Right renal cortex interstitium (tissue), 3 donors: ENCODE results near the gene SPOCK3. TPM values are rescaled to one million over a fixed set of nuclear protein-coding genes. Genes with fewer than 3 reads are reported as not detected.
"Not testable (repeated sequence)": the region's sequence is repeated elsewhere in the genome, so short reads cannot be mapped to it uniquely, and the experiment has no call there.

Experiments used
- DNase-seq, 3 donors: peaks; one replicate each; pipeline ENCODE4 v3.0.0-alpha.2; 2013; ENCODE audit warnings: low read depth in 3 of 3, low spot score in 2 of 3
- polyA plus RNA-seq, 3 donors: library from polyadenylated mRNA; unstranded; fragments of 120-200 nt; gene quantifications; one replicate each; pipeline ENCODE4 v1.2.1, GENCODE V29; 2013; ENCODE audit not compliant: insufficient read length in 3 of 3

SPOCK3 gene
- polyA plus RNA-seq, 3 donors: 9.6 to 15.6 (median 15.0) TPM

- no peak for DNase-seq
Measured at GRCh38 chr4:166838975-166839614, 395.2 kb downstream of the SPOCK3 start.

GRCh38 chr4:166836865-166837264, 397.4 kb downstream of the SPOCK3 start:
- no peak for DNase-seq

- no peak for DNase-seq
Measured at GRCh38 chr4:166827629-166828028, 406.7 kb downstream of the SPOCK3 start.

GRCh38 chr4:166827167-166827566, 407.1 kb downstream of the SPOCK3 start:
- DNase-seq: no peak

GRCh38 chr4:166823848-166824247, 410.4 kb downstream of the SPOCK3 start:
- no peak for DNase-seq

GRCh38 chr4:166823126-166823525, 411.2 kb downstream of the SPOCK3 start:
- DNase-seq: no peak

- DNase-seq: no peak
Measured at GRCh38 chr4:166822386-166822785, 411.9 kb downstream of the SPOCK3 start.

GRCh38 chr4:166816890-166817289, 417.4 kb downstream of the SPOCK3 start:
- no peak for DNase-seq

GRCh38 chr4:166808380-166808779, 425.9 kb downstream of the SPOCK3 start:
- no peak for DNase-seq

GRCh38 chr4:166802346-166802745, 431.9 kb downstream of the SPOCK3 start:
- no peak for DNase-seq

- no peak for DNase-seq
Measured at GRCh38 chr4:166798126-166798525, 436.2 kb downstream of the SPOCK3 start.

GRCh38 chr4:166777760-166778159, 456.5 kb downstream of the SPOCK3 start:
- DNase-seq: no peak

GRCh38 chr4:166763018-166763417, 471.3 kb downstream of the SPOCK3 start:
- DNase-seq: no peak

GRCh38 chr4:166741742-166742141, 492.6 kb downstream of the SPOCK3 start:
- no peak for DNase-seq

- not testable (repeated sequence) for DNase-seq
Measured at GRCh38 chr4:166739215-166739614, 495.1 kb downstream of the SPOCK3 start.

- no peak for DNase-seq
Measured at GRCh38 chr4:166737430-166737829, 496.9 kb downstream of the SPOCK3 start.

GRCh38 chr4:166735553-166735952, 498.7 kb downstream of the SPOCK3 start:
- no peak for DNase-seq

GRCh38 chr4:166734797-166735196, 499.5 kb downstream of the SPOCK3 start:
- no peak for DNase-seq

GRCh38 chr4:166733686-166734085, 500.6 kb downstream of the SPOCK3 start:
- DNase-seq: no peak

- DNase-seq: no peak
Measured at GRCh38 chr4:166726832-166727231, 507.5 kb downstream of the SPOCK3 start.

GRCh38 chr4:166724369-166724768, 509.9 kb downstream of the SPOCK3 start:
- no peak for DNase-seq

- DNase-seq: no peak
Measured at GRCh38 chr4:166723532-166724140, 510.7 kb downstream of the SPOCK3 start.
